ENCODE measurements around the gene SH3RF1.
A peak's percentile ranks its signal among the peaks of the same experiment; 100 is the strongest.
"Not testable (repeated sequence)": the region's sequence is repeated elsewhere in the genome, so short reads cannot be mapped to it uniquely, and the experiment has no call there.

SH3RF1 gene

GRCh38 chr4:169270810-169271691 is at the start of gene SH3RF1:
Gene SH3RF1, minus strand, starts transcription at chr4:169270956. Its CDS starts 1,744 bp downstream, at chr4:169269212.
- peak; percentile 80 for DNase-seq (ENCODE audit: low spot score)

DNA sequence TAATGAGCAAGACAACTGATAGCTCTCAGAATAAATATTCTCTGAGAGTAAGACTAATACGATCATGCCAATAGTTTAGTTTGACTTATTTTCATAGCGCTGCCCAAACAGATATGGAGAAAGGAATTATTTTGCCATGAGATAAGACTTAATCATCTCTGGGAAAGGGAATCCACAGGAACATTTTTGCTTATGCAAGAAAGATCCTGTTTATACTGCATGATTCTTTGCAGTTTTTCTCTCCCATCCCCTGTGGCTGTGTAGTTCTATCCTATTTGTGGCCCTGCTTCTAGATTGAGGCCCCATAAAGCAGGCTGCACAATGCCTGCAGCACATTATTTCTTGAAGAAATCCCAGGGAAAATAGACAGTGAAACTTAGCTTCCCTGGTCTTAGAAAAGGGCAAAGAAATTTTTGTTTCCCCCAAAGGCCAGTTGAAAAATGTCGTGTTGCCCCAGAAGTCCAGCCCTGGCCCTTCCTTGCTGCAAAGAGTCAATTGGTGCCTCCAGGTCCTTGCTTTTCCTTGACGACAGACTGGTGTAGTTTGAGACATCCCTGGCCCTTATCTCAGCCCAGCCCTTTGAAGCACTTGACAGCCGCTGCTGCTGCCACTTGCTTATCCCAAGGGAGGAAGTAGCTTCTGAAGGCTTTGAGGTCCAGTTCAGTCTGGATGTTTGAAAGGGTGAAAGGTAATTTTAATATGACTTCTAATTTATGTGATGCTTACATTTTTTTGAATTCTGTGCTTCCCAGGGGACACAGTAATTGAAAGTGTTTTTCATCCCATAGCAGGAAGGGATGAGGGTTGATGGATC is 45.0 kb upstream of the SH3RF1 start:
- DNase-seq (ENCODE audit: low spot score), result peak; percentile 57

DNA sequence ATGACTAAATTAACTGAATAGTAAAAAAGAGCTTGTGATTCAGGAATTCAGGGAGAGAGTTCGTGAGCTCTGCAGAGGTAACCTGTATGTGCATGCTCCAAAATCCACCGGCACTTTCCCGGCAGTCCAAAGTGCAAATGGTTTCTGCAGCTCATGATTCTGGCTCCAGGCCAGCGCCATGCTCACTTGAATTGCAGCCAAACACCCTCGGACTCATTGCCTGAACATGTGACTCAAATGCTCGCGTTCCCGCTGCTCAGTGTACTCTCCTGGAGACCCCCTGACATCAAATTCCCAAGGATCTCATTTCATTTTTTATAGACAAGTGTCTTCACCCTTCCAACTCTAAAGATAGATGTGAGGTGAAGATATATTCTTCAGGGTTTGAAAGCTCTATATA is 44.1 kb upstream of the SH3RF1 start:
- DNase-seq (ENCODE audit: low spot score), result peak; percentile 26

- no peak for DNase-seq (ENCODE audit: low spot score)
Observed at GRCh38 chr4:169313732-169314131, 43.0 kb upstream of the SH3RF1 start.

- DNase-seq (ENCODE audit: low spot score), result no peak
Observed at GRCh38 chr4:169312690-169313422, 42.1 kb upstream of the SH3RF1 start.

GRCh38 chr4:169311643-169312365 is 41.0 kb upstream of the SH3RF1 start:
- peak; percentile 63 for DNase-seq (ENCODE audit: low spot score)

DNA sequence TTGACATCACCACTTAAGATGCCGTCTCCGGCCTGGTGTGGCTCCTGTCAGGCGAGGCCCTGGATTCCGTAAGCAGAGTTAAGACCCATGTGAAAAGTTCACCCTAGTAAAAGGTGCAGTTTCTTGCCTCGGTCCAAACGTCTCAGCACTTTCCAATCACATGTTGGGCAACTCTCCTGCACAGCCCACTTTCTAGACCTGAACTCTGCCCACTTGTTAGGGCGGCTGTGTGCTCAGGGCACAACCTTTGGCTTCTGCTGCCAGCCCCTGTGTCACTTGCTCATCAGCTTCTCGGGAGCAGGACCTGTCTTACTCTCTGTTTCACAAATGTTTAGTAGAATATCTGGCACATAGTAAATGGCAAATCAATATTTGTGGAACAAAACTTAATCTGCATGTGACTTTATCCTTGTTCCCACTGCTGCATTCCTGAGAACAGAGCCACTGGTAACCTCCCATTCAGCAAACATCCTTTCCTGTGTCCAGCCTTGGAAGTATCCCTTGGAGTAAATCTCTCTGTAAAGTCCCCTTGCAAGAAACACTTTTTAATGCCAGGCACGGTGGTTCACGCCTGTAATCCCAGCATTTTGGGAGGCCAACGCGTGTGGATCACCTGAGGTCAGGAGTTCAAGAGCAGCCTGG is 38.7 kb upstream of the SH3RF1 start:
- no peak for DNase-seq (ENCODE audit: low spot score)

GRCh38 chr4:169307576-169307975 is 36.8 kb upstream of the SH3RF1 start:
- DNase-seq (ENCODE audit: low spot score), result no peak

GRCh38 chr4:169305651-169306050 is 34.9 kb upstream of the SH3RF1 start:
- peak; percentile 28 for DNase-seq (ENCODE audit: low spot score)

DNA sequence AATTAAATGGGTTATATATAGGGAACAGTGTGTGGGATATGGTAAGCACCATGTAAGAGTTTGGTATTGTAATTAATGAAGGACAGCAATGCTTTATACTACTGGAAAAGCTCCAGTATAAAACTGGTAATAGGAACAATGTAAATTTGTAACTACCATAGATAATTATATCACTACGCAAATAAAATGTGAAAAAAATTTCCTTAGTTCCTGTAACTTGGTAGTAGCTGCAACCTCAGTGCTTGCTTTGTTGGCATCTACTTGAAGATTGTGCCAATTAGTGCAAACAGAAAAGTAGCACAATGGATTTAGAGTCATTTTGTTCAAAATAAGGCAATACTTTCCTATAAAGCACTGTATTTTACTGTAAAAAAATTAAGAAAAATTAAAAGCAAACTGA is 34.4 kb upstream of the SH3RF1 start:
- DNase-seq (ENCODE audit: low spot score), result no peak

GRCh38 chr4:169295822-169296221 is 25.1 kb upstream of the SH3RF1 start:
- no peak for DNase-seq (ENCODE audit: low spot score)

DNA sequence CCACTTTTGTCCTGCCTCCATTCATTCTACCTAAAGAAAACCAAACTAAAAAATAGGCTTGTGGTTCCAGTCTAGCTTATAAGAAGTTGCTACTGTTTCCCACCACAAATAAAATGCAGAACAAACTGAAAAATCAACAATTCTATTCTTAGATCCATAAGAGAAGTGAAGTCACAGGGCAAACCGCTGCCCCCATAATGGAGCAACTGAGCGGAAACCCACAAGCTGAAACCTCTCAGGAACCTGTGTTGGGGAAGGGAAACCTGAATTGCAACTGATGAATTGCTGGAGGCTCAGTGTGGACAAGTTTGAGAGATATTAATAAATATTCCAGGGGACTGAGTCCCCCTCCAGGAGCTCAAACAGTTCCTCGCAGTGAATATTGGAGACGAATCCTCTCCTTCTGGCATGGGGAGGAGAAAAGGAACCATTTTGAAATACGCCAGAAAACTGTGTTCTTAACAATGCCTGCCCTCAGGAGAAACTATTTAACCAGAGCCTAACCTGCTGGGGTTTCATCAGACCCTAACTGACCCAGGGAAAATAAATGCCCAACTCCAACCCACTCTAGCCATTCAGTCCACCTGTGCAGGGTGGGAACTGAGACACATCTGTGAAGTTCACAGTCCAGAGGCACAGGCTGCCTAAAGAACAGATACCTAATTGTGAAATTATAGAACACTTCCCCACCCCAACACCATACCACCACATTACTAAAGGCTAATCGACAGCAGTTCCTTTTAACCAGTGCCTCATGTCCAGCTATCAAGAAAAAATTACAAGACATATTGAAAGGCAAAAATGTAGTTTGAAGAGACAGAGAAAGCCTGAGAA is 22.8 kb upstream of the SH3RF1 start:
- DNase-seq (ENCODE audit: low spot score), result no peak

GRCh38 chr4:169287983-169288382 is 17.2 kb upstream of the SH3RF1 start:
- DNase-seq (ENCODE audit: low spot score), result not testable (repeated sequence)

DNA sequence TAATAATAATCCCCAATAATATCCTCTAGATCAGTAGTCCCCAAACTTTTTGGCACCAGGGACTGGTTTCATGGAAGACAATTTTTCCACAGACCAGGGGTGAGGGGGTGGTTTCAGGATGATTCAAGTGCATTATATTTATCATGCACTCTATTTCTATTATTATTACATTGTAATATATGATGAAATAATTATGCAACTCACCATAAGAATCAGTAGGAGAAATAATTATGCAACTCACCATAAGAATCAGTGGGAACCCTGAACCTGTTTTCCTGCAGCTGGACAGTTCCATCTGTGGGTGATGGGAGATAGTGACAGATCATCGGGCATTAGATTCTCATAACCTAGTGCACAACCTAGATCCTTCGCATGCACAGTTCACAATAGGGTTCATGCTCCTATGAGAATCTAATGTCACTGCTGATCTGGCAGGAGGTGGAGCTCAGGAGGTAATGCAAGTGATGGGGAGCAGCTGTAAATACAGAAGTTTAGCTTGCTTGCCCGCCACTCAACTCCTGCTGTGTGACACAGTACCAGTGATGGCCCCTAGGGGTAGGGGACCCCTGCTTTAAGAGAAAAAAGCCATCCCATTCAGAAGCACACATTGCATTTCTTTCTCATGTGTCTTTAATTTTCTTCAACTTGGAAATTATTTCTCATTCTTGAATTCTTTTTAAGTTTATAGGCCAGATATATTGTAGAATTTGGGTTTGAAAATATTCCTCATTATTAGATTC is 16.0 kb upstream of the SH3RF1 start:
- no peak for DNase-seq (ENCODE audit: low spot score)

DNA sequence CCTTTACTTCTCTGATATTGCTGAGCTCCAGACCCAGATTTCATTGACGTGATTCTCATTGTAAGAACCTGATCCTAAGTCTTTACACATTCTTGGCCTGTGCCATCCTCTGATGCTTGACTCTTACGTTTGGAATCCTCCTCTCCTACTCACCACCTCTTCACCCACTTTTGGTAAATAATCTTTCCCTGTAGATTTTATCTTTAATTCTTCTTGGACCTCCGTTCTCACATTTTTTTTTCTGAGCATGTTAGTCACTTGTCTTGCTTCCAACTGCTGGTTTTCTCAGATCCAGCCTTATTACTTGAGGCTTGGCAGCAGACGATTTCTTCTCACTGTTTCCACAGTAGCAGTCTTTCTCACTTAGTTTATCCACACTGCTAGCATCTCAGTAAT is 12.4 kb upstream of the SH3RF1 start:
- DNase-seq (ENCODE audit: low spot score), result peak; percentile 24

DNA sequence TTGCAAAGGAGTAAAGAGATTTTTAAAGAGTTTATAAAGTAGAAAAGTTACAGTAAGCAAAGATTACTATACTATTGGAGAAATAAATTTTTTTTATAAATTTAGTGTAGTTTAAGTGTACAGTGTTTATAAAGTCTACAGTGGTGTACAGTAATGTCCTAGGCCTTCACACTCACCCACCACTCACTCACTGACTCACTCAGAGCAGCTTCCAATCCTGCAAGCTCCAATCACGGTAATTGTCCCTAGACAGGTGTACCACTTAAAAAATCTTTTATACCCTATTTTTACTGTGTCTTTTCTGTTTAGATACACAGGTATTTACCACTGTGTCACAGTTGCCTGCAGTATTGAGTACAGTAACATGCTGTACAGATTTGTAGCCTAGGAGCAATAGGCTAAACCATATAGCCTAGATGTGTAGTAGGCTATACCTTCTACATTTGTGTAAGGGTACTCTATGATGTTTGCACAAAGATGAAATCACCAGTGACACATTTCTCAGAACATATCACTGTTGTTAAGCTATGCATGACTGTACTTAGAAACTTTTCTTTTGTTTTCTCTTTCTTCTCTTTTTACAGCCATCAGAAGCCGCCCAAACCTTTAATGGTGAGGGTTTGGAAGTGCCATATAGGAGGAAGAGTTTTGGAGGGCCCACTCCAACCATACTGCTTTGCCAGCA is 11.8 kb upstream of the SH3RF1 start:
- no peak for DNase-seq (ENCODE audit: low spot score)

- no peak for DNase-seq (ENCODE audit: low spot score)
Observed at GRCh38 chr4:169279108-169279507, 8.4 kb upstream of the SH3RF1 start.

DNA sequence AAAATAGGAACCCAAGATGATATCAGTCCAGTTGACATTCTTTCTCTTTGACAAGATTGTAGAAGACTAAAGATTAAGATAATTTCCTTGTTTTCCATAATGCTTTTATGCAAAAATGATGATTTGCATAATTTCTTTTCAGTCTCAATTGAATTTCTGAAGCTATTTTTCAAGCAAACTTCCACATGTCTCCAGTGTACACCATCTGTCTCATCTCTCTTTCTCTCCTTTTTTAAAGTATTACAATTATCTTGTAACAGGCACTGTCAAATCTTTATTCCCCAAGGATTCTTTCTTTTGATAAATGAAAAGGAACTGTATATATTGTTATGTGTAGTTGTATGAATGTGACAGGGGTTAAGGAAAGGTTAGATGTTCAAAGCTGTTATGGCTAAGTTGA is 7.9 kb upstream of the SH3RF1 start:
- no peak for DNase-seq (ENCODE audit: low spot score)

GRCh38 chr4:169277838-169278237 is 7.1 kb upstream of the SH3RF1 start:
- not testable (repeated sequence) for DNase-seq (ENCODE audit: low spot score)

All from hepatic stellate cell (primary cell).